ENCODE measurements around the gene TMEM42.
"Not testable (repeated sequence)": the region's sequence is repeated elsewhere in the genome, so short reads cannot be mapped to it uniquely, and the experiment has no call there.

DNA sequence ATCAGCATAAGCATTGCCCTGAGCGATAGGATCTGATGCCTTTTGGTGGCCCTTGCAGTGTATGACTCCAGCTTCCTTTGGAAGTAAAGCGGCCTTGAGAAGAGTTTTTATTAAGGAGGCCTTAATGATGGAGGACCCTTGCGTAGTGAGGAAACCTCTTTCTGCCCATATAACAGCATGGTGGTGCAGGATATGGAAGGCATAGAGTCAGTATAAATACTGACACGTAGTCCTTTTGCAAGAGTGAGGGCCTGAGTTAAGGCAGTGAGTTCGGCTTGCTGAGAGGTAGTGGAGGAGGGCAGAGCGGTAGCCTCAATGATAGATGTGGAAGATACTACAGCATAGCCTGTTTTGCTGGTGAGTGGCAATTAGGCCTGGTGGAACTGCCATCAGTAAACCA is 5.0 kb upstream of the TMEM42 start:
- not testable (repeated sequence) for TF ChIP-seq ZSCAN30 (CRISPR knock-in tag; IDR thresholded peaks at IDR 0.05); EZH2 (conservative IDR thresholded peaks at IDR 0.05; ENCODE audit: low read depth, low read length); U2AF2 (IDR thresholded peaks at IDR 0.05; ENCODE audit: low read depth, low read length); ZNF563 (CRISPR knock-in tag; IDR thresholded peaks at IDR 0.05)
- TF ChIP-seq, protein P1, sequence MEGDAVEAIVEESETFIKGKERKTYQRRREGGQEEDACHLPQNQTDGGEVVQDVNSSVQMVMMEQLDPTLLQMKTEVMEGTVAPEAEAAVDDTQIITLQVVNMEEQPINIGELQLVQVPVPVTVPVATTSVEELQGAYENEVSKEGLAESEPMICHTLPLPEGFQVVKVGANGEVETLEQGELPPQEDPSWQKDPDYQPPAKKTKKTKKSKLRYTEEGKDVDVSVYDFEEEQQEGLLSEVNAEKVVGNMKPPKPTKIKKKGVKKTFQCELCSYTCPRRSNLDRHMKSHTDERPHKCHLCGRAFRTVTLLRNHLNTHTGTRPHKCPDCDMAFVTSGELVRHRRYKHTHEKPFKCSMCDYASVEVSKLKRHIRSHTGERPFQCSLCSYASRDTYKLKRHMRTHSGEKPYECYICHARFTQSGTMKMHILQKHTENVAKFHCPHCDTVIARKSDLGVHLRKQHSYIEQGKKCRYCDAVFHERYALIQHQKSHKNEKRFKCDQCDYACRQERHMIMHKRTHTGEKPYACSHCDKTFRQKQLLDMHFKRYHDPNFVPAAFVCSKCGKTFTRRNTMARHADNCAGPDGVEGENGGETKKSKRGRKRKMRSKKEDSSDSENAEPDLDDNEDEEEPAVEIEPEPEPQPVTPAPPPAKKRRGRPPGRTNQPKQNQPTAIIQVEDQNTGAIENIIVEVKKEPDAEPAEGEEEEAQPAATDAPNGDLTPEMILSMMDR (CRISPR knock-in tag; IDR thresholded peaks at IDR 0.05), result not testable (repeated sequence)
